ENCODE measurements around the gene SLC7A7. TPM values are rescaled to one million over a fixed set of nuclear protein-coding genes. Genes with fewer than 3 reads are reported as not detected.
A peak's percentile ranks its signal among the peaks of the same experiment; 100 is the strongest.
"Not testable (repeated sequence)": the region's sequence is repeated elsewhere in the genome, so short reads cannot be mapped to it uniquely, and the experiment has no call there.

SLC7A7 gene
- total RNA-seq, 2 donors from 2014 or later: 9.9 to 28.5 TPM

DNA sequence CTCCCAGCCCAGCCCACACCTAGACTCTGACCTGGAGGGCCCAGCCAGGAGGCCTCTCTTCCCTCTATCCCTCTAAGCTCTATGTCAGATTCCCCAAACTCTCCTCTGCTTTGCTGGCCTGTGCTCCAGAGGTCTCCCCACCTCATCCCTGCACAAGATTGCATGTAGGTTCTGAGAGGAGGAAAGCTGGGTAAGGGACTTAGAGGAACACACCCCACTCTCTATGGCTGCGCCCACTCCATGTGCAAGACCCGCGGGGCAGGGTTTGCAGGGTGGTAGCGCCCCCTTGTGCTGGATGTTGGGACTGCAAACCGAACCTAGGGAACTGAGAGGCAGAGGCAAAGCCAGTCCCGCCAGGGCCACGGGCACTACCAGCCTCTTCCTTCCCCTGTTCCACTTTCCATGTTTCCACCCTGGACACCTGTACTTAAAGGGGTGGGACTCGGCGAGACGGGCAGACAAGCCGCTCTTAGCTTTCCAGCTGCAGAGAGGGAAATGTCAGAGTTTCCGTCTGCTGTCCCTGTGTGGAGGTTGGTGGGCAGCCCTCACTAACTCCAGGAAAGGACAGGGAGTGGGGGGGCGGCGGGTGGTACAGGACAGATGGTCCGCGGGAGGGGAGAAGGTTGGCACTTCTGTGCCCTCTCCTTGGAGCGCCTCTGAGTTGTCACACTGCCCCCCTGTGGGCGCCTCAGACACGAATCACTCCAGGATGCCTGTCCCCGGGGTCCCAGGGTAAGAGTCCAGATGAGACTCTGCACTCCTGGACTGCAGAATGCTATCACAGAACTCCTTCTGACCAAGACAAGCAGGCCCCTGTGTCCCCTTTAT is 37.9 kb upstream of the SLC7A7 start:
- H3K36me3 ChIP-seq: no peaks in the 10 kb centered on the region
- H3K4me1 ChIP-seq: peaks cover 0 to 49% of the 10 kb centered on the region in 2 donors
- H3K4me3 ChIP-seq: peak overlapping the region; percentile 35 to 46
- TF ChIP-seq, protein P1, sequence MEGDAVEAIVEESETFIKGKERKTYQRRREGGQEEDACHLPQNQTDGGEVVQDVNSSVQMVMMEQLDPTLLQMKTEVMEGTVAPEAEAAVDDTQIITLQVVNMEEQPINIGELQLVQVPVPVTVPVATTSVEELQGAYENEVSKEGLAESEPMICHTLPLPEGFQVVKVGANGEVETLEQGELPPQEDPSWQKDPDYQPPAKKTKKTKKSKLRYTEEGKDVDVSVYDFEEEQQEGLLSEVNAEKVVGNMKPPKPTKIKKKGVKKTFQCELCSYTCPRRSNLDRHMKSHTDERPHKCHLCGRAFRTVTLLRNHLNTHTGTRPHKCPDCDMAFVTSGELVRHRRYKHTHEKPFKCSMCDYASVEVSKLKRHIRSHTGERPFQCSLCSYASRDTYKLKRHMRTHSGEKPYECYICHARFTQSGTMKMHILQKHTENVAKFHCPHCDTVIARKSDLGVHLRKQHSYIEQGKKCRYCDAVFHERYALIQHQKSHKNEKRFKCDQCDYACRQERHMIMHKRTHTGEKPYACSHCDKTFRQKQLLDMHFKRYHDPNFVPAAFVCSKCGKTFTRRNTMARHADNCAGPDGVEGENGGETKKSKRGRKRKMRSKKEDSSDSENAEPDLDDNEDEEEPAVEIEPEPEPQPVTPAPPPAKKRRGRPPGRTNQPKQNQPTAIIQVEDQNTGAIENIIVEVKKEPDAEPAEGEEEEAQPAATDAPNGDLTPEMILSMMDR (IDR thresholded peaks at IDR 0.05): peak; percentile 90 to 93
- peak; percentile 94 for DNase-seq (ENCODE audit: low spot score)
- no peaks in the 10 kb centered on the region for H3K27me3 ChIP-seq
- H3K27ac ChIP-seq: peak overlapping the region; percentile 12 to 34
- no peaks in the 10 kb centered on the region for H3K9me3 ChIP-seq

DNA sequence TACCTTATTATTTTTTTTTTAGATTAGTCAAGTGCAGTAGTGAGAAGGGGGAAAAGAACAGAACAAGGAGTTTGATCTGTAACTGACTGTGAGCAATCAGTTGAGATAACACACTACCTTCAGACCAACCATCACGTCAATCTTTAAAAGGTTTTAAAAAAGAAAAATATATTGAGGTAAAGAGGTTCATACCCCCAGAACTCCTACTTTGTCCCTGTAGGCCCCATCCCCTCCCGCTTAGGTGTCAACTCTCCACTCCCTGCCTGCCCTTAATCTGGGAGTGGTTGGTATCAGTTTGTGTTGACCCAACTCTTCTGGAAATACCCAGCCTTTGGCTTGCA is 37.3 kb upstream of the SLC7A7 start:
- Histone ChIP-seq H3K9me3 (no peaks in the 10 kb centered on the region), H3K27ac (peak overlapping the region in 1 of 2 donors; percentile 34), H3K4me3 (no peak overlapping the region), H3K27me3 (no peaks in the 10 kb centered on the region), H3K4me1 (peaks cover 0 to 55% of the 10 kb centered on the region in 2 donors), H3K36me3 (no peaks in the 10 kb centered on the region)
- TF ChIP-seq, protein P1 (IDR thresholded peaks at IDR 0.05): no peak
- no peak for DNase-seq (ENCODE audit: low spot score)

DNA sequence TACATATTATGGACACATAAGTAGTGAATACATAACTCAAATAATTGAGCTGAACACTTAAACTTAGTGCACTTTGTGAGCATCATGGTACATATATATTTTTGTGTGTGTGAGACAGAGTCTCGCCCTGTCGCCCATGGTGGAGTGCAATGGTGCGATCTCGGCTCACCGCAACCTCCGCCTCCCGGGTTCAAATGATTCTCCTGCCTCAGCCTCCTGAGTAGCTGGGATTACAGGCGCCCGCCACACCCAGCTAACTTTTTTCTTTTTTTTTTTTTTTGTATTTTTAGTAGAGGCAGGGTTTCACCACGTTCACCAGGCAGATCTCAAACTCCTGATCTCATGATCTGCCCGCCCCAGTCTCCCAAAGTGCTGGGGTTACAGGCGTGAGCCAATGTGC is 36.9 kb upstream of the SLC7A7 start:
- not testable (repeated sequence) for DNase-seq (ENCODE audit: low spot score); H3K27me3 ChIP-seq; H3K9me3 ChIP-seq; H3K4me3 ChIP-seq; H3K36me3 ChIP-seq
- peaks cover 0 to 58% of the 10 kb centered on the region in 2 donors for H3K4me1 ChIP-seq
- peak overlapping the region in 1 of 2 donors; percentile 81 for H3K27ac ChIP-seq

DNA sequence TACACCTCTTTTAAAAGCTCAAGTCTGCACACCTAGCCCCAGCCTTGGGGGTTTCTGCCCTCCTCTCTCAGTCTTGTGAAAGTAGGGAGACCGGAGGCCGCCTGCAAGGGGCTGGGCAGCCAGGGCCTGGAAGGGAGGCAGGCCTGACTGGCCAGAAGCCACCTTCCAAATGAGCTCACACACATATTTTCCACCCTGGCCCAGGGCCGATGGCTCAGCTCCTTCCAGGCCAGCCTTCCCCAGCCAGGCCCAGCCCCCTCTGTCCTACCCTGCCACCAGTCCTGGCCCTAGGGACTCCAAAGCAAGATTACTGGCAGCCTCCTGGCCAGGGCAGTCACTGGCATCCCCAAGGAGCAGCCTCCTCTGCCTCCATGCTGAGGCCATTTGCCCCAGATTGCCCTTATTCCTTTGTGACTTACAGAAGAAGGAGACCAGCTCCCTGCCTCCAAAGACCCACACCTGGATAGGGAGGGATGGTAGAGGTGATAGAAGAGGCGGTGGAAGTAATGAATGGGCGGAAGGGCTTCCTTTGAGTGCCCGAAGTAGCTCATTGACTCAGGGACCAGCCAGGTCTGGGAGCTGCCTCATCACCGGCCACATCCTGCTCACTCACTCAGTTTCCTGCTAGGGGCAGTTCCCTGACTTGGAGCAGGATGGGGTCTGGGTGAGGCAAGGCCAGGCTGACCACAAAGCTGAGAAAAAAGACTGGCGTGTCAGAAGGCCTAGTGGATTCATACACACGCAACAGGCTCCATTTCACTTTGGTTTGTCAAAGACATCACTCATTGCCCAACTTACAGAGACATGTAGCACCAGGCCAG is 35.9 kb upstream of the SLC7A7 start:
- Histone ChIP-seq H3K9me3 (no peaks in the 10 kb centered on the region), H3K27ac (peak overlapping the region; percentile 81 to 84), H3K27me3 (no peaks in the 10 kb centered on the region), H3K4me3 (no peak overlapping the region), H3K4me1 (peaks cover 0 to 69% of the 10 kb centered on the region in 2 donors), H3K36me3 (peaks cover 9% of the 10 kb centered on the region)
- peak; percentile 93 for DNase-seq (ENCODE audit: low spot score)
- TF ChIP-seq, protein P1 (IDR thresholded peaks at IDR 0.05): no peak

DNA sequence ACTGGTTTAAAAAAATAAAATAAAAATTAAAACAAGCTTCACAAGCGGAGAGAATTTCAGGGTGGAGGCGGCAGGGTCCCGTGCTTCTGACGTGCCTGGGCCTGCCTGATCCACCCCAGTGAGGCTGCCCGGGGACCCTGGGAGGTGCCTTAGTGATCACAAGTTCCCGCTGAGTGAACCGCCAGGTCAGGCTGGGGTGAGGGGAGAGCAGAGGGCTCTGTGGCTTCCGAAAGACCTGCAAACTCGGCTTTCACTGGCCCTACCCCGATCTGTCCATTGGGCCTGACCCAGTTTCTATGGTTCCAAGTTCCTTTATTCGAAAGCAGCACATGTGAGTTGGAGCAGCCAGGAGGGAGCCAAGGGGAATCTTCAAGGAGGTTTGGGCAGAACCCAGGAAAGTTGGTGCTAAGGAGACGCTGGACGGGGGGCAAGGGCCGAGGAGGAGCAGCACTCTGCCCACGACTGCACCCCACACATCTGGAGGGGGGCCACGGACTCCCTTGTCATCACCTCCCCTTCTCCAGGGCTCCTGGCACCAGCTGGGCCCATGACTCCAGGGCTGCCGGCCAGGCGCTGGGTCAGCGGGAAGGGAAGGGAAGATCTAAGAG is 34.1 kb upstream of the SLC7A7 start:
- TF ChIP-seq, protein P1 (IDR thresholded peaks at IDR 0.05): no peak
- peaks cover 27% of the 10 kb centered on the region for H3K36me3 ChIP-seq
- no peaks in the 10 kb centered on the region for H3K27me3 ChIP-seq
- H3K9me3 ChIP-seq: no peaks in the 10 kb centered on the region
- peak; percentile 81 for DNase-seq (ENCODE audit: low spot score)
- H3K4me1 ChIP-seq: peaks cover 0 to 72% of the 10 kb centered on the region in 2 donors
- peak overlapping the region; percentile 72 to 84 for H3K27ac ChIP-seq
- no peak overlapping the region for H3K4me3 ChIP-seq
